SK-MEL-5 (cell line): Measurements from ENCODE around the gene SLX9. TPM values are rescaled to one million over a fixed set of nuclear protein-coding genes. Genes with fewer than 3 reads are reported as not detected.

Experiments
- DNase-seq: peaks from one replicate; pipeline ENCODE4 v3.0.0-alpha.2; 2016; ENCODE audit warnings: low read depth, low spot score
- in situ Hi-C: cut with HindIII; loops from 2 replicates; pipeline ENCODE4 v1.10.0; 2016; ENCODE audit warnings: low sequenced_read_pairs, high pct_unique_total_duplicates, low pct_unique_long_range_greater_than_20kb
- total RNA-seq: library from RNA; depleted of rRNA; stranded (reverse); fragments of >200 nt; shearing (Covaris generic); gene quantifications from 2 replicates; pipeline ENCODE4 v1.2.3, GENCODE V29; 2014

Gene SLX9
- total RNA-seq, 1 experiment from 2014 or later: 34.9 TPM

- in situ Hi-C loops: no loop called here
- no peak for DNase-seq
These were observed 72.3 kb downstream of the SLX9 start for GRCh38 chr21:45011911-45012661.

GRCh38 chr21:45012662-45013259 lies 72.9 kb downstream of the SLX9 start:
- in situ Hi-C loops: no loop called here
- no peak for DNase-seq

GRCh38 chr21:45013260-45013841 lies 73.5 kb downstream of the SLX9 start:
- in situ Hi-C loops: no loop called here

GRCh38 chr21:45014747-45015468 lies 75.1 kb downstream of the SLX9 start:
- in situ Hi-C loops: no loop called here
- DNase-seq: no peak

More at GRCh38 chr21:45013260-45013841, 73.5 kb downstream of the SLX9 start:
- DNase-seq: no peak

- DNase-seq: no peak
- in situ Hi-C loops: no loop called here
These were observed 75.6 kb downstream of the SLX9 start for GRCh38 chr21:45015469-45015860.

- in situ Hi-C loops: no loop called here
- DNase-seq: no peak
These were observed 76.2 kb downstream of the SLX9 start for GRCh38 chr21:45016031-45016405.

- in situ Hi-C loops: no loop called here
These were observed 76.7 kb downstream of the SLX9 start for GRCh38 chr21:45016406-45017038.

GRCh38 chr21:45017039-45017960 lies 77.5 kb downstream of the SLX9 start:
- no peak for DNase-seq
- in situ Hi-C loops: no loop called here

More at GRCh38 chr21:45016406-45017038, 76.7 kb downstream of the SLX9 start:
- no peak for DNase-seq

- in situ Hi-C loops: no loop called here
- no peak for DNase-seq
These were observed 78.6 kb downstream of the SLX9 start for GRCh38 chr21:45018131-45019075.

GRCh38 chr21:45019076-45019886 lies 79.5 kb downstream of the SLX9 start:
- no peak for DNase-seq
- in situ Hi-C loops: no loop called here

GRCh38 chr21:45019887-45020537 lies 80.2 kb downstream of the SLX9 start:
- in situ Hi-C loops: no loop called here
- no peak for DNase-seq

- DNase-seq: no peak
- in situ Hi-C loops: no loop called here
These were observed 81.0 kb downstream of the SLX9 start for GRCh38 chr21:45020629-45021427.

GRCh38 chr21:45021428-45022347 lies 81.9 kb downstream of the SLX9 start:
- in situ Hi-C loops: no loop called here

More at GRCh38 chr21:45021428-45022347, 81.9 kb downstream of the SLX9 start:
- DNase-seq: no peak
